ENCODE data around the gene LPCAT2. TPM values are rescaled to one million over a fixed set of nuclear protein-coding genes. Genes with fewer than 3 reads are reported as not detected.

The LPCAT2 gene
- total RNA-seq, 1 experiment from 2014 or later: 62.1 TPM

DNA sequence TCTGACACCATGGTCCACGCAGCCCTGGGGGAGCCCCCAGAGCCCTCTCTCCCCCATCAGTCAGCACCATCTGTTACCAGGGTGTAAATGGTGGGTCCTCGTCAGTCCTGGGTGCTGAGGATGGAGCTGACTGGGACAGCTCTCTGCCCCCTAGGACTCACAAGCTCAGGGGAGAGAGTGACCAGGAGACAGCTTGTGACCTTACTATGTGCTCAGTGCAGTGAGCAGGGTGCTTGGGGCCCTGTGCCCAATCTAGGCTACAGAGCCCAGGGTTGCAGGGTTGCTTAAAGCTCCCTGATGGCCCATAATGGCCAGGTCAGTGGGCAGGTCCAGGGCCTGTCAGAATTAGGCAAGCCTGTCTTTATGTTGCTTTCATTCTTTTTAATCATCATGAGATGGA, 18.6 kb upstream of the LPCAT2 start:
- ATAC-seq (no peak), DNase-seq (ENCODE audit: low read depth, low spot score) (no peak)
- ChIA-PET POLR2A (no interaction called here), CTCF (interaction anchor here (0.5 to 1.9 kb wide), 2 partner anchors 25 to 373 kb away, joined by 3 to 8 read pairs; no protein-coding TSS in a partner anchor)
- H3K36me3 ChIP-seq (ENCODE audit: control insufficient read depth, insufficient read depth, low read length): peaks cover 3% of the 10 kb centered on the region; the same call in 1 of the 2 replicates
- H3K4me3 ChIP-seq (ENCODE audit: low read depth in 2 of 2, low read length in 2 of 2): no peak overlapping the region
- in situ Hi-C loops (cut with HindIII; ENCODE audit: low pct_unique_long_range_greater_than_20kb, low sequenced_read_pairs): no loop called here
- intact Hi-C loops (cut with micrococcal nuclease; ENCODE audit: unreplicated experiment): no loop called here
- TF ChIP-seq TCF7L2 (IDR thresholded peaks at IDR 0.05; ENCODE audit: low read depth, low read length): no peak
- TF ChIP-seq, protein P1, sequence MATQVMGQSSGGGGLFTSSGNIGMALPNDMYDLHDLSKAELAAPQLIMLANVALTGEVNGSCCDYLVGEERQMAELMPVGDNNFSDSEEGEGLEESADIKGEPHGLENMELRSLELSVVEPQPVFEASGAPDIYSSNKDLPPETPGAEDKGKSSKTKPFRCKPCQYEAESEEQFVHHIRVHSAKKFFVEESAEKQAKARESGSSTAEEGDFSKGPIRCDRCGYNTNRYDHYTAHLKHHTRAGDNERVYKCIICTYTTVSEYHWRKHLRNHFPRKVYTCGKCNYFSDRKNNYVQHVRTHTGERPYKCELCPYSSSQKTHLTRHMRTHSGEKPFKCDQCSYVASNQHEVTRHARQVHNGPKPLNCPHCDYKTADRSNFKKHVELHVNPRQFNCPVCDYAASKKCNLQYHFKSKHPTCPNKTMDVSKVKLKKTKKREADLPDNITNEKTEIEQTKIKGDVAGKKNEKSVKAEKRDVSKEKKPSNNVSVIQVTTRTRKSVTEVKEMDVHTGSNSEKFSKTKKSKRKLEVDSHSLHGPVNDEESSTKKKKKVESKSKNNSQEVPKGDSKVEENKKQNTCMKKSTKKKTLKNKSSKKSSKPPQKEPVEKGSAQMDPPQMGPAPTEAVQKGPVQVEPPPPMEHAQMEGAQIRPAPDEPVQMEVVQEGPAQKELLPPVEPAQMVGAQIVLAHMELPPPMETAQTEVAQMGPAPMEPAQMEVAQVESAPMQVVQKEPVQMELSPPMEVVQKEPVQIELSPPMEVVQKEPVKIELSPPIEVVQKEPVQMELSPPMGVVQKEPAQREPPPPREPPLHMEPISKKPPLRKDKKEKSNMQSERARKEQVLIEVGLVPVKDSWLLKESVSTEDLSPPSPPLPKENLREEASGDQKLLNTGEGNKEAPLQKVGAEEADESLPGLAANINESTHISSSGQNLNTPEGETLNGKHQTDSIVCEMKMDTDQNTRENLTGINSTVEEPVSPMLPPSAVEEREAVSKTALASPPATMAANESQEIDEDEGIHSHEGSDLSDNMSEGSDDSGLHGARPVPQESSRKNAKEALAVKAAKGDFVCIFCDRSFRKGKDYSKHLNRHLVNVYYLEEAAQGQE (IDR thresholded peaks at IDR 0.05; ENCODE audit: insufficient read depth in 1 of 2, low read depth in 2 of 2, low read length in 1 of 2): no peak
- TF ChIP-seq CTCF (IDR thresholded peaks at IDR 0.05): no peak
- no peak for TF ChIP-seq SIN3A (IDR thresholded peaks at IDR 0.05; ENCODE audit: borderline replicate concordance, insufficient read depth, low read depth, low read length)
- no peak for TF ChIP-seq POLR2AphosphoS5 (IDR thresholded peaks at IDR 0.05; ENCODE audit: low read depth, low read length)
- no peak overlapping the region; the same call in 1 of the 2 replicates for H3K27ac ChIP-seq (ENCODE audit: low read length)
- peaks cover 20% of the 10 kb centered on the region for H3K4me1 ChIP-seq (ENCODE audit: control insufficient read depth, insufficient read depth, low read length)
- H3K9me3 ChIP-seq (ENCODE audit: control insufficient read depth, insufficient read depth, low read depth, low read length): no peaks in the 10 kb centered on the region
- no peaks in the 10 kb centered on the region for H3K27me3 ChIP-seq (ENCODE audit: control insufficient read depth, insufficient read depth, low read length)
- BruUV-seq (replicated peaks): no TSS peak

DNA sequence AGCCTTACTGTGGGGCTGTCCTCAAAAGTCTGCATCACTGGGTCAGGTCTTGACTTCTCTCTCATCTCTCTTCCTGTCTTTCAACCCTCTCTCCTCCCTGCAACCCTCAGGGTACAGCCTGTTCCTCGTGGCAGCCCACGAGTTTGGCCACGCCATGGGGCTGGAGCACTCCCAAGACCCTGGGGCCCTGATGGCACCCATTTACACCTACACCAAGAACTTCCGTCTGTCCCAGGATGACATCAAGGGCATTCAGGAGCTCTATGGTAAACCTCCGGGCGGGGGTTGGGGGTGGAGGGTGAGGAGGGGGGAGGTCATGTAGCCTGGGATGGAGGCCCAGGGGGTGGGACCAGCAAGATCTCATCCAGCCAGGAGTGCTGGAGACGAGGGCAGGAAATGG, 17.2 kb upstream of the LPCAT2 start:
- Histone ChIP-seq H3K27ac (ENCODE audit: low read length) (no peak overlapping the region), H3K9me3 (ENCODE audit: control insufficient read depth, insufficient read depth, low read depth, low read length) (no peaks in the 10 kb centered on the region), H3K27me3 (ENCODE audit: control insufficient read depth, insufficient read depth, low read length) (no peaks in the 10 kb centered on the region), H3K4me3 (ENCODE audit: low read depth in 2 of 2, low read length in 2 of 2) (no peak overlapping the region), H3K4me1 (ENCODE audit: control insufficient read depth, insufficient read depth, low read length) (peaks cover 32% of the 10 kb centered on the region), H3K36me3 (ENCODE audit: control insufficient read depth, insufficient read depth, low read length) (peaks cover 3% of the 10 kb centered on the region; the same call in 1 of the 2 replicates)
- ChIA-PET POLR2A (no interaction called here), CTCF (interaction anchor here (1.9 kb wide), 1 partner anchor 27 kb away, joined by 8 read pairs; no protein-coding TSS in a partner anchor)
- no peak for DNase-seq (ENCODE audit: low read depth, low spot score)
- TF ChIP-seq, protein P1 (IDR thresholded peaks at IDR 0.05; ENCODE audit: insufficient read depth in 1 of 2, low read depth in 2 of 2, low read length in 1 of 2): no peak
- TF ChIP-seq SIN3A (IDR thresholded peaks at IDR 0.05; ENCODE audit: borderline replicate concordance, insufficient read depth, low read depth, low read length) (no peak), CTCF (IDR thresholded peaks at IDR 0.05) (no peak), POLR2AphosphoS5 (IDR thresholded peaks at IDR 0.05; ENCODE audit: low read depth, low read length) (no peak), TCF7L2 (IDR thresholded peaks at IDR 0.05; ENCODE audit: low read depth, low read length) (no peak)
- intact Hi-C loops (cut with micrococcal nuclease; ENCODE audit: unreplicated experiment) (no loop called here), in situ Hi-C loops (cut with HindIII; ENCODE audit: low pct_unique_long_range_greater_than_20kb, low sequenced_read_pairs) (no loop called here)
- BruUV-seq (replicated peaks): no TSS peak
- no peak for ATAC-seq

All from Panc1 (cell line).